ENCODE results near the gene GRWD1. TPM values are rescaled to one million over a fixed set of nuclear protein-coding genes. Genes with fewer than 3 reads are reported as not detected.

The GRWD1 gene
- total RNA-seq, 1 donor from 2014 or later = 34.0 TPM

GRCh38 chr19:48443731-48444128 lies 2.1 kb upstream of the GRWD1 start:
- peaks cover 15% of the 10 kb centered on the region for H3K36me3 Mint-ChIP-seq
- no peak overlapping the region for H3K4me3 Mint-ChIP-seq
- TF ChIP-seq CTCF (IDR thresholded peaks at IDR 0.05; ENCODE audit: unreplicated experiment) = no peak
- no peak for DNase-seq (ENCODE audit: low spot score in 2 of 2, unreplicated experiment in 2 of 2)
- no peaks in the 10 kb centered on the region for H3K9me3 Mint-ChIP-seq
- H3K4me1 Mint-ChIP-seq = peaks cover 16% of the 10 kb centered on the region
- H3K27me3 Mint-ChIP-seq (ENCODE audit: low read depth) = no peaks in the 10 kb centered on the region
- no peak overlapping the region for H3K27ac Mint-ChIP-seq

DNA sequence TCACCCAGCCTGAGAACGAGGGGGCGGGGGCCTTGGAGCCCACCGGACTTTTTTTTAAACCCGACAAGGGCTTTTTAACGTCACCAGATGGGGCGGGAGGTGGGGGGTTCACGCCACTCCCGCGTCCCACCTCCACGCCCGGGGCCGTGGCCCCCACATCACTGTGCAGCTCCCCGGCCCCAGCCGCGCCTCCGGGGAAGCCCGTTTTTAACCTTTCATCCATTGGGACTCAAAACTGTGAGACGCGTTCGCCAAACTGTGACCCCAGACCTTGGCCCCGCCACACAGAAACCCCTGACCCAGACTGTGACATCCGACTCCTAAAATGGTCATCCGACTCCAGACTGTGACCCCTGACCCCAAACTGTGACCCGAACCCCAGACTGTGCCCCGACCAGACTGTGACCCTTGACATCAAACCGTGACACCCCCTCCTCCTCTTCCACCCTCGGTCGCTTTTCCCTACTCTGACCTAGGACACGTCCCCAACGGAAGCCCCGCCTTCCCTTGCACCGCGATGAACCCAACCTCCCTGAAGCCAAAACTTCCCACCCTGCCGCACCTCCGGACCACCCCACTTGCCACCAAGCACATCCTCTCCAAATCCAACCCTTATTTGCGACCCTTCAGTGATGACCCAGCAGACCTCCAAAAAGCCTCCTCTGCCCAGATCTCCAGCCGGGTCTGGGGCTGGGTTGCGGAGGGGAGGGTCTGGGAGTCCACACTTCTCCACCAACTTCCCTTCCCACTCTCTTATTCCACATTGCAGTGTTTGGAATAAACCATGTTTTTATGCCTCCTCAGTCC lies 1.5 kb upstream of the GRWD1 start:
- no peaks in the 10 kb centered on the region for H3K9me3 Mint-ChIP-seq
- peak overlapping the region; percentile 85 for H3K27ac Mint-ChIP-seq
- H3K4me3 Mint-ChIP-seq = peak overlapping the region; percentile 92
- no peaks in the 10 kb centered on the region for H3K27me3 Mint-ChIP-seq (ENCODE audit: low read depth)
- no peak for DNase-seq (ENCODE audit: low spot score in 2 of 2, unreplicated experiment in 2 of 2)
- TF ChIP-seq CTCF (IDR thresholded peaks at IDR 0.05; ENCODE audit: unreplicated experiment) = no peak
- H3K4me1 Mint-ChIP-seq = peaks cover 16% of the 10 kb centered on the region
- H3K36me3 Mint-ChIP-seq = peaks cover 17% of the 10 kb centered on the region

GRCh38 chr19:48444936-48445200 lies 915 bp upstream of the GRWD1 start:
- H3K27ac Mint-ChIP-seq = peak overlapping the region; percentile 85
- TF ChIP-seq CTCF (IDR thresholded peaks at IDR 0.05; ENCODE audit: unreplicated experiment) = no peak
- peaks cover 16% of the 10 kb centered on the region for H3K4me1 Mint-ChIP-seq
- peaks cover 17% of the 10 kb centered on the region for H3K36me3 Mint-ChIP-seq
- DNase-seq (ENCODE audit: low spot score in 2 of 2, unreplicated experiment in 2 of 2) = no peak
- no peaks in the 10 kb centered on the region for H3K27me3 Mint-ChIP-seq (ENCODE audit: low read depth)
- H3K4me3 Mint-ChIP-seq = peak overlapping the region; percentile 92
- H3K9me3 Mint-ChIP-seq = no peaks in the 10 kb centered on the region

DNA sequence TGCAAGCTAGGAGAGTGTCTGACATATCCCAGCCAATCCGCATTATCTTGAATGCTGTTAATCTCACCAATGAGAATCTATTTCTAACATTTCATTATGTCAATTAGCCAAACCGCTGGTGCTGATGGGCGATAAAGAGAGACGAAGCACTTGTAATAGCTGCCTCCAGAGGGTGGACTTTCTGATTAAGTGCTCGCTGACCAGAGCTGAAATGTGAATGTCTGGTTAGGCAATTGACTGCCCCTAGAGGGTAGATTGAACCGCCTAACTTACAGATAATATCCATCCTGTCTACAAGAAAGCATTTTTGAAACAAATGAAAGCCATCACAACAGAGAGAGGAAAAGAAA lies 552 bp upstream of the GRWD1 start:
- Mint-ChIP-seq H3K9me3 (no peaks in the 10 kb centered on the region), H3K27me3 (ENCODE audit: low read depth) (no peaks in the 10 kb centered on the region), H3K36me3 (peaks cover 17% of the 10 kb centered on the region), H3K27ac (peak overlapping the region; percentile 85), H3K4me1 (peaks cover 16% of the 10 kb centered on the region), H3K4me3 (peak overlapping the region; percentile 92)
- no peak for DNase-seq (ENCODE audit: low spot score in 2 of 2, unreplicated experiment in 2 of 2)
- no peak for TF ChIP-seq CTCF (IDR thresholded peaks at IDR 0.05; ENCODE audit: unreplicated experiment)

DNA sequence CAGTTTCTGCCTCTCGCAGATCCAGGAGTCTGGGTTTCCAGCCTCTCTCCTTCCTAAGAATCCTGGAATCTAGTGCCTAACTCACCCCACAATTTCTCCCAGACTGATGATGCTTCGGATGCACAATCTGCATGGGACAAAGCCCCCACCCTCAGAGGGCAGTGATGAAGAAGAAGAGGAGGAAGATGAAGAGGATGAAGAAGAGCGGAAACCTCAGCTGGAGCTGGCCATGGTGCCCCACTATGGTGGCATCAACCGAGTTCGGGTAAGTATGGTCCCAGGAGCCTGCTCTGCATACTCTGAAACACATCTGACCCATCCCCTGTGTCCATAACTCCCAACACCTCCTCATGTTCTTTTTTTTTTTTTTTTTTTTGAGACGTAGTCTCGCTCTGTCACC lies 796 bp downstream of the GRWD1 start:
- H3K9me3 Mint-ChIP-seq = no peaks in the 10 kb centered on the region
- no peak for DNase-seq (ENCODE audit: low spot score in 2 of 2, unreplicated experiment in 2 of 2)
- TF ChIP-seq CTCF (IDR thresholded peaks at IDR 0.05; ENCODE audit: unreplicated experiment) = no peak
- H3K4me1 Mint-ChIP-seq = peaks cover 16% of the 10 kb centered on the region
- H3K27ac Mint-ChIP-seq = peak overlapping the region; percentile 85
- no peaks in the 10 kb centered on the region for H3K27me3 Mint-ChIP-seq (ENCODE audit: low read depth)
- peaks cover 17% of the 10 kb centered on the region for H3K36me3 Mint-ChIP-seq
- peak overlapping the region; percentile 92 for H3K4me3 Mint-ChIP-seq

DNA sequence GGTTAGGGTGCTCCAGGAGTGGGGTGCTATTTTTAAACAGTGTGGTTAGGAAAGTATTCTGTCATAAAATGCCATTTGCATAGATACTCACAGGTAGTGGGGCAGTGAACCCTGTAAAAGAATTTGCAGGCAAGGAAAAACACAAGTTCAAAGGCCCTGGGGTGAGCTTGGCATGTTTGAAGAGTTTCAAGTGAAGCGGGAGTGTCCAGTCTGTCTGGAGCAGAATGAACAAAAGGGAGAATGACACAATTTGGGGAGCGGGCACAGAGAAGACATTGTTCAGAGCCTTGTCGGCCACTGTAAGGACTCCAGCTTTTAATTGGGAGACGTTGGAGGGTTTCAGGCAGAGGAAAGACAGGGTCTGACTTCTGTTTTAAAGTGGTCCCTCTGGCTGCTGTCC lies 2.8 kb downstream of the GRWD1 start:
- Mint-ChIP-seq H3K9me3 (no peaks in the 10 kb centered on the region), H3K27me3 (ENCODE audit: low read depth) (no peaks in the 10 kb centered on the region), H3K27ac (no peak overlapping the region), H3K36me3 (peaks cover 14% of the 10 kb centered on the region), H3K4me3 (no peak overlapping the region), H3K4me1 (peaks cover 16% of the 10 kb centered on the region)
- no peak for DNase-seq (ENCODE audit: low spot score in 2 of 2, unreplicated experiment in 2 of 2)
- TF ChIP-seq CTCF (IDR thresholded peaks at IDR 0.05; ENCODE audit: unreplicated experiment) = no peak

All from mesothelial cell of epicardium (in vitro differentiated cells).